ENCODE measurements around the gene GAMT. TPM values are rescaled to one million over a fixed set of nuclear protein-coding genes. Genes with fewer than 3 reads are reported as not detected.

The GAMT gene
- total RNA-seq, 1 experiment from 2014 or later = 101 TPM

- DNase-seq (ENCODE audit: low spot score) = no peak
These were observed 17.8 kb upstream of the GAMT start for GRCh38 chr19:1418951-1419738.

- DNase-seq (ENCODE audit: low spot score) = no peak
These were observed 17.1 kb upstream of the GAMT start for GRCh38 chr19:1418496-1418775.

- no peak for DNase-seq (ENCODE audit: low spot score)
These were observed 16.5 kb upstream of the GAMT start for GRCh38 chr19:1417681-1418495.

GRCh38 chr19:1417145-1417544 lies 15.8 kb upstream of the GAMT start:
- no peak for DNase-seq (ENCODE audit: low spot score)

DNA sequence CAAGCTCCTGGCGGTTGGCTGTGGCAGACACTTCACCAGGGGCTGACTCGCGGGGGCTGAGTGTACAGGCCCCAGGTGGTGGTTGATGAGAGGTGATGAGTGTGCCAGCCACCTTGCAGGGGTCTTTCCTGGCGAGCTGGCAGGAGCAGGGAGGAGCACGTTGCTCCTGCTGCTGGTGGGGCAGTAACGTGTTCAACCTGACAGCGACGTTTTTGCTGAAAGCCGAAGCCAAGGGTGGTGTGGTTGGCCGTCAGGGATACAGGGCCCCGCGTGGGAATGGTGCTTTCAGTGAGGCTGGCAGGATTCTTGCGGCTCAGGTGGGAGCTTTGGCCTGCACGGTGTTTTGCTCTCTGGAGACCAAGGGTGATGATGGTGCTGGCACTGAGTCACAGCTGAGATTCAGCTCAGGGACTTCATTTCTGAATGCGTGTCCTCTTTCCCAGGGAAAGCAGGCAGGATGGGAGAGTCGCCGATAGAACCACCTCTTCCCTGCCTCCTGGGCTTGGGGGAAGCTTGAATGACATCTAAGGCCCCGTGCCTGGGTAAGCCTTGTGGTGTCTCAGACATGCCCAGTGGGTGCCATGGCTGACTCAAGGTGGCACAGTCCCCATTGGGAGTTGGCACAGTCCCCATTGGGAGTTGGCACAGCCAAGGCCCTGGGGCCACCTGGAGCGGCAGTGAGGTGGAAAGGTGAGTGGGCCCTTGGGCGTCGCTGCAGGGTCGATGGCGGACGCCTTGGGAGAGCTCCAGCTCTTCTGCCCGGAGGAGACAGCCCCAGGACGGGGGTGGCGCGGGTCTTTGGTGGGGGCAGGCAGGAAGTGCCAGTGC lies 14.9 kb upstream of the GAMT start:
- no peak for DNase-seq (ENCODE audit: low spot score)

DNA sequence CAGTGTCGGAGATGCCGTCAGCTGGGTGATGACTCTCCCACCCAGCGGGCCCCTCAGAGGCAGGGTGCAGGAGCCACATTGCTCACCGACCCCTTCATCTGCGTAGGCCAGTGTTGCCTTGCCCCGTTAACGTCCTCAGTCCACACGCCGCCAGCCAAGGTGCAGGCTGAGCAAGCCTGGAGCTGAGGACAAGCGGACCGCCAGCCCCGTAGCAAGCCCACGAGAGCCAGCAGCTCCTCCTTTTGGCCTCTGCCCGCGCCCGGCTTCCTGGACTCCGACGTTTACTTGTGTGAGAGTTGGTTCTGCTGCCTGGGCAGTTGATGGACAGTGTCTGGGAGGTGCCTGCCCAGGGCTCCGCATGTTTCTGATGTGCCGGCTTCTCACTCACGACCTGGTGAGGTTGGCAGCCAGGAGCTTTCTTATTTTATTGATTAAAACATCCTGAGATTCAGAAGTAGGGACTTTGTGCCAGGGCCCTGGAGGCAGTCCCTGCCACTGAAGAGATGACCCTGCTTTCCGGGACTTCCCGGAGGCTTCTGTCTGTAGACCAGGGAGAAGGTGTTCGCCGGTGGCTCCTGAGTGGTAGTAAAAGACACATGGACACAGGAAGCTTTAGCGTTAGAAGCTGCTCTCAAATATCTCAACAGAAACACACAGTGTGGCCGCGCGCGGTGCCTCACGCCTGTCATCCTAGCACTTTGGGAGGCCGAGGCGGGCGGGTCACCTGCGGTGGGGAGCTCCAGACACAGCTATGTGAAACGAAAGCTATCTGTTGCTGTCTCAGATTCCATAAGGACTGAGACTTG lies 11.9 kb upstream of the GAMT start:
- DNase-seq (ENCODE audit: low spot score) = no peak

- DNase-seq (ENCODE audit: low spot score) = no peak
These were observed 11.1 kb upstream of the GAMT start for GRCh38 chr19:1412323-1412923.

DNA sequence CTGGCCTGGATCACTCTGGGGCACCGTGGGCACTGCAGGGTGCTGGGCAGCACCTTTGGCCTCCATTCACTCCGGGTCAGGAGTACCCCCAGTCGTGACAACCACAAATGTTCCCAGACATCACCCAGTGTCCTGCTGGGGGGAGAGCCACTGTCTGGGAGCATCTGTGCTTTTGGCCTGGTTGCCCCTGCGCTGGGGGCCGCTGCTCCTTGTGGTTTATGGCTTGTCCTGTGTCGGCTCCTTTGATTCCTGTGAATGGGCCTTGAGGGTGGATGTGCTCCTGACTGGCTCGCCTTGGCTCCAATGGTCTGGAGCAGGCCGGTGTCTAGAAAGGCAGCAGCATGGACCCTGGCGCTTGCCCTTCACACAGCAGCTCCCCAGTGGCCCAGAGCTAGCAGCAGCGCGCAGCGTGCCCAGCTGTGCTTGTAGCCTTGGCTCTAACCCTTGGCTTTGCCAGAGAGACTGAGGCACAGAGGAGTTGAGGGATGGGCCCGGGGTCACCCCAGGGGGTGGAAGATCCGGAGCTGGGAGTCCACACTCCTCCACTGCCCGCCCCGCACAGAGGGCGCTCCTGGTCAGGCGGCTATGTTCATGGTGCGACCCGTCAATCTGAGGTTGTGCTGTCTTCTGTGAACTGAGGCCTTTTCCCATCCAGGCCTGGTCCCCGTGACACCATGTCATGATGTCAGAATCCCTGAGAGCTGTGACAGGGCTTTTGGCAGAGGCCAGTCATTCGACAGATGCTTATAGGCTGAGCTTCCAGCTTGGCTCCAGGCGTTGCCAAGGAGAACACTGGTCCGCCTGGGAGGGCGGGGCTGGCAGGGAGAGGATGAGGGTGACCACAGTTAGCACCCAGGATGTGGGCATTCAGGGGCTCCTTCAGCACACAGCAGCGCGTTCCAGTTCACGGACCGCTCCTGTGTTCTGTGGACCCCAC lies 10.2 kb upstream of the GAMT start:
- DNase-seq (ENCODE audit: low spot score) = peak; percentile 82

- no peak for DNase-seq (ENCODE audit: low spot score)
These were observed 9.4 kb upstream of the GAMT start for GRCh38 chr19:1410789-1411188.

DNA sequence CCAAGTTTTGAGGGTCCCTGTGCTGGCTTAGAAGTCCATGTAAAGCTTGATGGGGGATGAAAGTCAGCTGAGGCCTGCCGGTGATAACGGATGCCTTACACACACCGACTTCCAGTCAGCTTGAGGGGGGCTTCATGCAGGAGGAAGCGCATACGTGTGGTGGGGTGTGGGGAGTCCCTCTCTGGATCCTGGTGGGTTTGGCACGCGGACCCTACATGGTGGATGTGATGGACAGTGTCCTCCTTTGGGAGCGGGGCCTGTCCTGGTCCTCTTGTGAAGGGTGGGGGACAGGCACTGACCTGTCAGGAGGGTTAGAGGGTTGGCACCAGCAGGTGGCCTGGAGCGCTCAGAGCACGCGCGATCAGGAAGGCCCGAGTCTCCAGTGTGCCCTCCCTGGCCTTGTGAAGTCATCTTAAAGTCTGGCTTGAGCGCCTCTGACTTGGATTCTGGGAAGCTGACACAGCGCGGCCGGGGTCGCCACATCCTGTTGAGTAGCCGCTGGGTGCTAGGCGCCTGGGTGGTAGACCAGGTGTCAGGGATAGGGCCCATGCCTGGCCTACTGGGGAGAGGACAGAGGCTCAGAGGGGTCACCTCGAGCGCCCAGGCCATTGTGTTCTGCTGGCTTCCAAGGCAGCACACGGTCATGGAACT lies 8.9 kb upstream of the GAMT start:
- DNase-seq (ENCODE audit: low spot score) = peak; percentile 48

DNA sequence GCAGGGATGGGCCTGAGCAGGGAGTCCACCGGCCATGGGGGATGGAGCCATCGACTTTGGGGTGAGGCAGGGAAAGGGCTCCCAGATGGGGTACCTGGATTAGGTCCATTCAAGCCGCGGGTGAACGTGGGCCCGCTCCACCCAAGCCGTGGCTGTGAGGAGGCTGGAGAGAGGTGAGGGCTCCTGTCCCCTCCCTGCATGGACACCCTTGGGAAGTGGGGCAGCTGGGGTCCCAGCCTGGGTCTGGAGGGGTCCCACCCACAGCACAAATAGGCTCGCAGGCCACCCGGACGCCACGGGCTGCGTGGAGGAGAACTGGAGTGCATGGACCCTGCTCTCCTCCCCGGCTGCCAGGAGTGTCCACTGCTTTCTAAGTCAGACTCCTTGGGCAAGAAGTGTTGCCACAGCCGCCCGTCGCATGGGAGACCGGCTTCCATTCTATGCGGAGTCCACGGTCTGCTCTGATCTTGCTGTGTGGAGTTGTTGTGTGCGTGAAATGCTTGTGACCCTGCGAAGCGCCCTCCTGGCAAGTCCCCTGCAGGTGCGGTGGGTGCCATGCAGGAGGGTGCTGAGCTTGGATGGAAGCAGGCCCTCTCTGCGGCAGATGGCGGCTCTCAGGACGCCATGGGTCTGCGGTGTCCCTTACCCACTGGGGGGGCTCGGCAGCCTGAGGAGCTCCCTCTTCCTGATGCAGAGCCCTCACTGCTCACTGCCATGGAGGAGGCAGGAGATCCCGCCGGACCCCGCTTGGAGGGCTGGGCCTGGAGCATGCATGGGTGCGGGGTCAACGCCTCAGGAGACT lies 8.1 kb upstream of the GAMT start:
- DNase-seq (ENCODE audit: low spot score) = no peak

DNA sequence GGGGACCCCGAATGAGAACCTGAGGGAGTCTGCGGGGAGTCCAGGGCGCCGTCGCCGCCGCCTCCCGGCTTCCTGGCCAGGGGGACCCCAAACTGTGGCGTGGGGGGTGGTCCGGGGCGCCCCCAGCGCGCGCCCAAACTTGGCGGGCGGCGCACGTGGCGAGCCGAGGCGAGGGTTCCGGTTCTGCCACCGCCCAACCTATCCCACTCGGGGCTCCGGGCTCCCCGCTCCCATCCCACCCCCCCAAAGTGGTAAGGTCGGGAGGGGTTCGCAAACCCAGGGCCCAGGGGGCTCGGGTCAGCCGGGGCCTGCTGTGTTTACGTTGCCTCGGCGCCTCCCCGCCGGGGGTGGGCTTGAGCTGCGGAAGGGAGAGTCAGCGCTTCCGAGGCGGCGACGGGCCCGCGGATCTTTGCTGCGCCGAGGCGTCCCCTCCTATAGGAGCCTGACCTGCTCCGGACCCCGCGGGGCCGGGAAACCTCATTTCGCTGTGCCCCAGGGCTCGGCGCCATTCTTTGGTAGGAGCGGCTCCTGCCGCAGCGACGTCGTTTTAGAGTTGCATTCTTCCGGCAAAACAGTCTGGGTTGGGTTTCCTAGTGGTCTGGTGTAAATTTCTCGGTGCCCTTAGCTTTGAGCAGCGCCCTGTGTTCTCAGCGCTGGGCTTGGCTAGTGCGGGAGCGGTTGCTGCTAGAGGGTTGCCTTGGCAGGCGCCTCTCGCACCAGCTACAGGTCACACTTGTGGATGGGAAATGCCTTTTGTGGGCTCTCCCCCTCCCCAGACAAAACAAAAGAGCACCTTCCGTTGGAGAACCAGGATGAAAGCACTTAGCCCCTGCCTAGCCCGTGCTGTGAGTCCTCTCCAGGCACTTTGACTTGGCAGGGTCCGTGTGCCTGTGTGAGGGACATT lies 7.2 kb upstream of the GAMT start:
- peak; percentile 35 for DNase-seq (ENCODE audit: low spot score)

DNA sequence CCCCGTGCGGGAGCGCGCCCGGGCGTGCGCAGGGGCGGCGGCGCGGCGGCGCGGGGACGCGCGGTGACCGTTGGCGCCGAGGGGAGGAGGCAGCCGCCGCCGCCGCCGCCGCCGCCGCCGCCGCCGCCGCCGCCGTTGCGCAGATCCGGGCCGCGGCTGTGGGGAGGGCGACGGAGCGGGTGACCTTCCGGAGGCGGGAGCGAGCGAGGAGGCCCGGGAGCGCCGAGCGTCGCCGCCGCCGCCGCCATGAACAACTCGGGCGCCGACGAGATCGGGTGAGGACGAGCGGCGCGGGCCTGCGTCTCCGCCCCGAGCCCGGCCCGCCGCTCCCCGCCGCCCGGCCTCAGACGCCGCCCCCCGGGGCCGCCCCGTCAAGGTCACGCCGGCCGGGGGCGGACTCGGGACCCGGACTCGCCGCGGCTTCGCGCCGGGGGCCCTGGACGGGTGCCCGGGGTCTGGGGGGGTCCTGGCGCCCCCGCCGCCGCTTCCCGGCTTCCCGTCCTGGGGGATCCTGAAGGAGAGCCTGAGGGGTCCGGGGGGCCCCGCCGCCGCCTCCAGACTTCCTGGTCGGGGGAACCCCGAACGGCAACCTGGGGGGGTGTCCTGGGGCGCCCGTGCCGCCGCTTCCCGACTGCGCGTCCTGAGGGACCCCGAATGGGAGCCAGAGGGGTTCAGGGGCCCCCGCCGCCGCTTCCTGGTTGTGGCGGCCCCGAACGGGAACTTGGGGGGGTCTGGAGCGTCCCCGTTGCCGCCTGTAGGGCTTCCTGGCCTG lies 6.4 kb upstream of the GAMT start, which contains the start of gene DAZAP1:
Gene DAZAP1, plus strand, starts transcription at position 59 of the 772 bp plus-strand sequence. Its CDS starts 188 bp downstream, at position 247.
- DNase-seq (ENCODE audit: low spot score) = no peak

DNA sequence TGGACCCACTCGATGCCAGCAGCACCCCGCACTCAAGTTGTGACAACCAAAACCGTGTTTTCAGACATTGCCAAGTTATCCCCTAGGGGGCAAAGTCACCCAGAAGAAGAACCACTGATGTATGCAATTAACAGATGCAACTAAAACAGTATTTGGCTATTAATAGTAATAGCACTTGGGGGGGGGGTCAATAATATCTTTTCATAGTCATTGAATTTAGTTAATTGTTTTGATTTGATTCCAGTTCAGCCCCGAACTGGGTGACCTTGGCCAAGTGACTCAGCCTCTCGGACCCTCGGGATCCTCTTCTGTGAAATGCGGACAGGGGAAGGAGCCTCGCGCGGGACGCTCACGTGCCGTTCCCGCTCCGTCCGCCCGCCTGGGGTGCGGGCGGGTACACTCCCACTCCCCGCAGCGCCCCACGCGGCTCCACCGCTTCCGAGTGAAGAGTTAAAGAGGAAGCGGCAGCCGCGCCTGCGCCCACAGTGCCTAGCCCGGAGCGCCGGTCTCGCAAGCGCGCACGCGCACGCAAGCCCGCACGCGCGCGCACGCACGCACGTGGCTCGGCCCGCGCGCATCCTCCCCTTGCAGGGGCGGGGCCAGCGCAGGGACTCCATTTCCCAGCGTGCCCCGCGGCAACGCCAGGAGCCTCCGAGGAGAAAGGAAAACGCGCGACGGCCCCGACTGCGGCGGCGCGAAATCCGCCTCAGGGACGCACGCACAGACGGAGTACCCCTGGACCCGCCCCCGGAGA lies 5.6 kb upstream of the GAMT start:
- peak; percentile 94 for DNase-seq (ENCODE audit: low spot score)

GRCh38 chr19:1402411-1403070 lies 1.2 kb upstream of the GAMT start:
- no peak for DNase-seq (ENCODE audit: low spot score)

GRCh38 chr19:1401889-1402217 lies 511 bp upstream of the GAMT start:
- DNase-seq (ENCODE audit: low spot score) = no peak
